ENCODE data around the gene OR4D1. TPM values are rescaled to one million over a fixed set of nuclear protein-coding genes. Genes with fewer than 3 reads are reported as not detected.
"Not testable (repeated sequence)": the region's sequence is repeated elsewhere in the genome, so short reads cannot be mapped to it uniquely, and the experiment has no call there.

OR4D1 gene
- total RNA-seq, 1 experiment from 2014 or later = 0.03 TPM

DNA sequence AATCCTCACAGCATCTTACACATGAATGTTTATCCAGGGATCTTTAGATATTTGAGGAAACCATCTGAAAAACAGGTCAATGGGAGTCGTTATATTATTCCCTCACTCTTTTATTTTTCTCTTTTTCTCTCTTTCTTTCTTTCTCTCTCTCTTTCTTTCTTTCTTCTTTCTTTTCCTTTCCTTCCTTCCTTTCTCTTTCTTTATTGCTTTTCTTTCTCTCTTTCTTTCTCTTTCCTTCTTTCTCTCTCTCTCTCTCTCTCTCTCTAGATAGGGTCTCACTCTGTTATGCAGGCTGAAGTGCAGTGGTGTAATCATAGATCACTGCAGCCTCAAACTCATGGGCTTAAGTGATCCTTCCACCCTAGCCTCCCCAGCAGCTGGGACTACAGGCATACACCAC lies 20.3 kb upstream of the OR4D1 start:
- H3K27ac ChIP-seq = no peak overlapping the region
- peaks cover 43% of the 10 kb centered on the region for H3K27me3 ChIP-seq (replicated peaks)
- no peaks in the 10 kb centered on the region for H3K9me3 ChIP-seq (replicated peaks)
- no peak overlapping the region for H3K4me3 ChIP-seq
- no peak for DNase-seq (ENCODE audit: low read depth in 1 of 2, low spot score in 2 of 2)
- H3K36me3 ChIP-seq = no peaks in the 10 kb centered on the region
- H3K4me1 ChIP-seq (replicated peaks) = no peaks in the 10 kb centered on the region

DNA sequence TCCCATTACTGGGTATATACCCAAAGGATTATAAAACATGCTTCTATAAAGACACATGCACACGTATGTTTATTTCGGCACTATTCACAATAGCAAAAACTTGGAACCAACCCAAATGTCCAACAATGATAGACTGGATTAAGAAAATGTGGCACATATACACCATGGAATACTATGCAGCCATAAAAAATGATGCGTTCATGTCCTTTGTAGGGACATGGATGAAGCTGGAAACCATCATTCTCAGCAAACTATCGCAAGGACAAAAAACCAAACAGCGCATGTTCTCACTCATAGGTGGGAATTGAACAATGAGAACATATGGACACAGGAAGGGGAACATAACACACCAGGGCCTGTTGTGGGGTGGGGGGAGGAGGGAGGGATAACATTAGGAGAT lies 15.5 kb upstream of the OR4D1 start:
- not testable (repeated sequence) for DNase-seq (ENCODE audit: low read depth in 1 of 2, low spot score in 2 of 2); H3K27ac ChIP-seq; H3K9me3 ChIP-seq (replicated peaks); H3K4me3 ChIP-seq; H3K4me1 ChIP-seq (replicated peaks); H3K36me3 ChIP-seq
- peaks cover 36% of the 10 kb centered on the region for H3K27me3 ChIP-seq (replicated peaks)

DNA sequence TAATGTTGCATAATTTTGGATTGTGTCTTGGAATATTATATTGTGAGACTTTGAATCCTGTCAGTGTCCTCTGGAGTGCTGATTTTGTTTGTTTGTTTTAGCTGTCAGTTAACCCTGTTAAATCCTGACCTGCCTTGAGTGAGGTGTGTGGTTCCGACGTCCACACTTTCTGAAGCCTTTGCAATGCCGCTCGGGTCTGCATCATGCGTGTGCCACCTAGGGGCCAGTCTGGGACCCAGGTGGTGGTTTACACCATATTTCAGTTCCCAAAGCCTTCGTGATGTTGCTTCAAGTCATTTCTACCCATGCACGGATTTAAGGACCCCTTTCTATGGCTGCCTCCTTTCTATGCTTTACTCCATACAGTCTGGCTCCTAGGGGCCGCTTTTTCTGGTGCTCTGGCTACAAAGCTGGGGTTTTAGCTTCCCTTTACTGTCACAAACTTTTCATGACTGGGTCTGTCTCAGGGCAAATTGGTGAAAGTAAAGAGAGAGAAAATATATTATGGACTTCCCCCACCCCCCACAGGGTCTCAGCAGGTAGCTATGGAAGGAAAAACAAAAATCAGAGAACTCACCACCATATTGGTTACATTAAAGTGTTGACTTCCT lies 11.4 kb upstream of the OR4D1 start:
- H3K4me1 ChIP-seq (replicated peaks) = no peaks in the 10 kb centered on the region
- DNase-seq (ENCODE audit: low read depth in 1 of 2, low spot score in 2 of 2) = no peak
- no peak overlapping the region for H3K27ac ChIP-seq

DNA sequence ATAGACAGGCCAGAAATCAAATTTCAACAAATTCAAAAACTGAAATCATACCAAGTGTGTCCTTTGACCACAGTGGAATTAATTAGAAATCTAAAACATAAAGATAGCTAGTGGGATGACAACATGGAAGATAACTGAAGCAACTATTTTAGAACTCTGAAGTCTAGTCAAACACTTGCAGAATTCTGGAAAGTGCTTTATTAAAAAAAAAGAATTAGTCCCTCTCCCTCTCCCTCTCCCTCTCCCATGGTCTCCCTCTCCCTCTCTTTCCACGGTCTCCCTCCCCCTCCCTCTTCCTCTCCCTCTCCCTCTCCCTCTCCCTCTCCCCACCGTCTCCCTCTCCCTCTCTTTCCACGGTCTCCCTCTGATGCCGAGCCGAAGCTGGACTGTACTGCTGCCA lies 6.7 kb upstream of the OR4D1 start:
- Histone ChIP-seq H3K4me3 (no peak overlapping the region), H3K27me3 (replicated peaks) (peaks cover 37% of the 10 kb centered on the region), H3K4me1 (replicated peaks) (no peaks in the 10 kb centered on the region), H3K27ac (no peak overlapping the region), H3K36me3 (no peaks in the 10 kb centered on the region), H3K9me3 (replicated peaks) (peaks cover 8% of the 10 kb centered on the region)
- DNase-seq (ENCODE audit: low read depth in 1 of 2, low spot score in 2 of 2) = no peak

More for the DNA sequence above, 11.4 kb upstream of the OR4D1 start:
- Histone ChIP-seq H3K36me3 (no peaks in the 10 kb centered on the region), H3K4me3 (no peak overlapping the region), H3K27me3 (replicated peaks) (peaks cover 43% of the 10 kb centered on the region), H3K9me3 (replicated peaks) (no peaks in the 10 kb centered on the region)

DNA sequence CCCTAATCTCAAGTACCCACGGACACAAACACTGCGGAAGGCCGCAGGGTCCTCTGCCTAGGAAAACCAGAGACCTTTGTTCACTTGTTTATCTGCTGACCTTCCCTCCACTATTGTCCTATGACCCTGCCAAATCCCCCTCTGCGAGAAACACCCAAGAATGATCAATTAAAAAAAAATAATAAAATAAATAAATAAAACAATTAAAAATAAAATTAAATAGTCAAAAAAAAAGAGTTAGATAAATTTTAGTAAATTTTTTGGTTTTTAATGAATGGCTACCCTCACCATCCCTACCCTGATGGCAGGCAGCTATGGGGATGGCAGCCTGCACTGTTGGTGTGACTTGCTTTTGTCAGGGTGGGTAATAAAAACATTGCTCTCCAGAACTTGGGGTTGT lies 4.8 kb upstream of the OR4D1 start:
- not testable (repeated sequence) for H3K4me1 ChIP-seq (replicated peaks); H3K9me3 ChIP-seq (replicated peaks); H3K36me3 ChIP-seq; H3K27ac ChIP-seq; DNase-seq (ENCODE audit: low read depth in 1 of 2, low spot score in 2 of 2); H3K4me3 ChIP-seq
- peaks cover 25% of the 10 kb centered on the region for H3K27me3 ChIP-seq (replicated peaks)

DNA sequence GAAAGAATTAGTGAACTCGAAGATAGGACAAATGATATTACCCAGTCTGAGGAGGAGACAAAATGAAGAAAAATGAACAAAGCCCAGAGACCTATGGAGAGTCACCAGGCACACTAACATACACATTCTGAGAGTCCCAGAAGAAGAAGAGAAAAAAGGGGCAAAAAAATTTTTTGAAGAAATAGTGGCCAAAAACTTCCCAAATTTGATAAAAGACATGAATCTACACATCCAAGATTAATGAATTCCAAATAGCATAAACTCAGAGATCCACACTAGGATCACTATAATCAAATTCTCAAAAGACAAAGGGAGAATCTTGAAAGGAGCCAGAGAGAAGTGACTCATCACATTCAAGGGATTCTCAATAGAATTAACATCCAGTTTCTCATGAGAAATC lies 3.4 kb upstream of the OR4D1 start:
- no peak for DNase-seq (ENCODE audit: low read depth in 1 of 2, low spot score in 2 of 2)
- H3K4me1 ChIP-seq (replicated peaks) = no peaks in the 10 kb centered on the region

DNA sequence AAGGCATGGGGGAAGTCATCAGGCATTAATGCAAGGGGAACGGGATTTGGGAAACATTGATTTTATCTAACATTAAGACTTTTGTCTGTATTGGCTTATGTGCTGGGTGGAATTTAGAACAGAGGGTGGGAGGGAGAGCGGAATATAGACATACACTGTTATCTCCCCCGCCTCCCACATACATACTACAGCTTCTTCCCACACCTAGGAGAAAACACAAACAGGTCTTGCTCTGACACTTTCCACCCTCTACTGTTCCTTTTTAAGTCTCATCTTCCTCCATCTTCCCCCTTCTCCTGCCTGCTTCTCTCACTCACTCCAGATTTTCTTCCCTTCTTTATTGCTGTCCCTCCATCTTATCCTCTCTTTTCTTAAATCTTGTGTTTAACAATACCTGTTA lies 425 bp downstream of the OR4D1 start:
- H3K27ac ChIP-seq = no peak overlapping the region
- no peak for DNase-seq (ENCODE audit: low read depth in 1 of 2, low spot score in 2 of 2)
- peaks cover 8% of the 10 kb centered on the region for H3K9me3 ChIP-seq (replicated peaks)

More for the DNA sequence above, 3.4 kb upstream of the OR4D1 start:
- H3K4me3 ChIP-seq = no peak overlapping the region
- peaks cover 8% of the 10 kb centered on the region for H3K9me3 ChIP-seq (replicated peaks)
- no peaks in the 10 kb centered on the region for H3K36me3 ChIP-seq
- no peak overlapping the region for H3K27ac ChIP-seq
- peaks cover 25% of the 10 kb centered on the region for H3K27me3 ChIP-seq (replicated peaks)

DNA sequence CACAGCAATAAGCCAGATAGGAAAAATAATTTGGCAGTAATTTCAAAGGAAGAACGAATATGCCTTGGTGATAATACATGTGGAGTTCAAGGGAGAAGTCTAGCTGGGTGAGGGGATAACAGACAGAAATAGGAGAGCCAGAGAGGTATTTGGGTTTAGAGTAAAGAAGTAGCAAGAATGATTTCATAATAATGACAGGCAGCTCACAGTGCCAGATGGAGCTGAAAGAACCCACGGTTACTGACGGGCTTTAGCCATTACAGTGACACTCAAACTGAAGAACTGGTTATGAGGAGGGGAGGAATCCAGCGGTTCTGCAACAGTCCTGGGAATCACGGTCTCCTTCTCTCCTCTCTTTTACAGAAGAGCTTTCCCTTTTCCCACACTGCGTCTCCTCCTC lies 2.2 kb downstream of the OR4D1 start:
- Histone ChIP-seq H3K27me3 (replicated peaks) (peaks cover 66% of the 10 kb centered on the region), H3K4me3 (no peak overlapping the region), H3K4me1 (replicated peaks) (no peaks in the 10 kb centered on the region), H3K27ac (no peak overlapping the region), H3K36me3 (no peaks in the 10 kb centered on the region), H3K9me3 (replicated peaks) (no peaks in the 10 kb centered on the region)
- DNase-seq (ENCODE audit: low read depth in 1 of 2, low spot score in 2 of 2) = no peak

More for the DNA sequence above, 425 bp downstream of the OR4D1 start:
- Histone ChIP-seq H3K4me3 (no peak overlapping the region), H3K4me1 (replicated peaks) (no peaks in the 10 kb centered on the region), H3K36me3 (no peaks in the 10 kb centered on the region), H3K27me3 (replicated peaks) (peaks cover 51% of the 10 kb centered on the region)

DNA sequence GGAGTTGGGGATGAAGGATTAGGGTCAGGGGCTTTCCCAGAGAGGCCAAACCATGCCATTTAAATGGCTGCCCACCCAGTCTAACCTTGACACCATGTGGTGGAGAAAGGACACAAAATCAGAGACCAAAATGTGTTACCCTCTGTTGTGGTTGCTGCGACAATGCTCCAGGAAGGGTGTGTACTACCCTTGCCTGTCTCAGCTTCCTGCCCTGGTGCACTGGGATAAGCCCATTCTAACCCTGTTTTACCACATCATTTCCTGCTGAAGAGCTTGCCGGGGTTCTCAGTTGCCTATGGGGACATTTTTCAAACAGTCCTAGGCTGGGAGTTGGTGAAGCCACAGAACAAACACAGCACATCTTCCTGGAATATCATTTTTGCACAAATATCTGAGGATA lies 4.9 kb downstream of the OR4D1 start:
- Histone ChIP-seq H3K36me3 (no peaks in the 10 kb centered on the region), H3K4me3 (no peak overlapping the region), H3K4me1 (replicated peaks) (no peaks in the 10 kb centered on the region), H3K27me3 (replicated peaks) (peaks cover 82% of the 10 kb centered on the region), H3K27ac (no peak overlapping the region), H3K9me3 (replicated peaks) (peaks cover 9% of the 10 kb centered on the region; the same call in 1 of the 2 replicates)
- DNase-seq (ENCODE audit: low read depth in 1 of 2, low spot score in 2 of 2) = no peak

DNA sequence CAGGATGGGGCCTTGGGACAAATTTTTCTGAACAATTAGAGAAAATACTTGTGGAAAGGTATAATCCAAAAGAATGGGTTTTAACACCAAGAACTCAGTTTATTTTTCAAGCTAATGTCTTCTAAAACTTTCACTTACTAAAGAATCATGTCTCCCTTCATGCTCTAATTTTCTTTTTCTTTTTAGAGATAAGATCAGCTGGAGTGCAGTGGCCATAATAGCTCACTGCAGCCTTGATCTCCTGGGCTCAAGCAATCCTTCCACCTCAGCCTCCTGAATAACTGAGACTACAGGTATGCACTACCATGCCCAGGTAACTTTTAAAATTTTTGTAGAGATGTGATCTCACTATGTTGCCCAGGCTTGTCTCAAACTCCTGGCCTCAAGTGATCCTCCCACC lies 5.5 kb downstream of the OR4D1 start:
- H3K27me3 ChIP-seq (replicated peaks) = peaks cover 80% of the 10 kb centered on the region
- peaks cover 9% of the 10 kb centered on the region; the same call in 1 of the 2 replicates for H3K9me3 ChIP-seq (replicated peaks)

DNA sequence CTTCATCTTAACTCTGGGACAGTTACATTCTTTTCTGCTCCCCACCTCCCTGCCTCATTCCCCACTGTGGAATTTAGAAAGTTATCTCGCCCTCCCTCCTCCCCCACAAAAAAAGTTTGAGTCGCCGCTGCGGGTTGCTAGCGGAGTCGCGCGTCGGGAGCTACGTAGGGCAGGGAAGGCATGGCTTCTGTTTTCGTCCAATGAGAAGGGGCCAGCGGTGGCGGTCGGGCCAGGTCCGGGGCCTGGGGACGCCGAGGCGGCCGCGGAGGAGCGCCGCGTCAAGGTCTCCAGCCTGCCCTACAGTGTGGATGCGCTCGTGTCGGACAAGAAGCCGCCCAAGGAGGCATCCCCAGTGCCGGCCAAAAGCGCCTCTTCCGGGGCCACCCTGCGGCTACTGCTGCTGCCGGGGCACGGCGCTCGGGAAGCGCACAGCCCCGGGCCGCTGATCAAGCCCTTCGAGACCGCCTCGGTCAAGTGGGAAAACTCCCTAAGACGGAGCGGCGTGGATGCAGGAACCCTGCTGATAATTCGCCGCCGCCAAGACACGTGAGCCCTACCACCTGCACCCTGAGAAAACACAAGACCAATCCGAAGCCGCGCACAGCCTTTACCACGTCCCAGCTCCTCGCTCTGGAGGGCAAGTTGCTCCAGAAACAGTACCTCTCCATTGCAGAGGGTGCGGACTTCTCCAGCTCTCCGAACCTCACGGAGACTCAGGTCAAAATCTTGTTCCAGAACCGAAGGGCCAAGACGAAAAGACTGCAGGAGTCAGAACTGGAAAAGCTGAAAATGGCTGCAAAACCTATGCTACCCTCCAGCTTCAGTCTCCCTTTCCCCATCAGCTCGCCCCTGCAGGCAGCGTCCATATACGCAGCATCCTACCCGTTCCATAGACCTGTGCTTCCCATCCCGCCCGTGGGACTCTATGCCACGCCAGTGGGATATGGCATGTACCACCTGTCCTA lies 8.9 kb downstream of the OR4D1 start:
- no peak for DNase-seq (ENCODE audit: low read depth in 1 of 2, low spot score in 2 of 2)
- H3K27me3 ChIP-seq (replicated peaks) = peaks cover 75% of the 10 kb centered on the region
- H3K36me3 ChIP-seq = no peaks in the 10 kb centered on the region

More for the DNA sequence above, 5.5 kb downstream of the OR4D1 start:
- Histone ChIP-seq H3K36me3 (no peaks in the 10 kb centered on the region), H3K4me1 (replicated peaks) (no peaks in the 10 kb centered on the region), H3K4me3 (no peak overlapping the region), H3K27ac (no peak overlapping the region)
- no peak for DNase-seq (ENCODE audit: low read depth in 1 of 2, low spot score in 2 of 2)

DNA sequence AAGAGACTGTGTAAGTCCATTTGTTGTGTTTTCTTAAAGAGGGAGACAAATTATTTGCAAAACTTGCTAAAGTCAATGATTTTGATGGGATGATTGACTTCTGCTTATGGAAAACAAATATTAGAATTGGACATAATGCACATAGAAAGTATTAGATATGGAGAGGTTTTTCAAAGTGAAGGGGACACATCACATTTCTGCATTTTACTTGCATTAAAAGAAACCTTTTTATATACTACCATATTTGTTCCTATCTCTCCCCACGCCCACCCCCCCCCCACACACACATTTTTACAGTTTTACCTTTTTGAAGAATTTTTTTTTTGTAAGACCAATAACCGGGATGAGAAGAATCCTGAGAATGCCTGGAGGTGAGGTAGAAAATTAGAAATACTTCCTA lies 10.0 kb downstream of the OR4D1 start:
- Histone ChIP-seq H3K4me1 (replicated peaks) (no peaks in the 10 kb centered on the region), H3K9me3 (replicated peaks) (peaks cover 9% of the 10 kb centered on the region; the same call in 1 of the 2 replicates), H3K36me3 (no peaks in the 10 kb centered on the region), H3K27me3 (replicated peaks) (peaks cover 82% of the 10 kb centered on the region), H3K27ac (no peak overlapping the region), H3K4me3 (no peak overlapping the region)
- DNase-seq (ENCODE audit: low read depth in 1 of 2, low spot score in 2 of 2) = no peak

More for the DNA sequence above, 8.9 kb downstream of the OR4D1 start:
- Histone ChIP-seq H3K4me3 (no peak overlapping the region), H3K9me3 (replicated peaks) (peaks cover 9% of the 10 kb centered on the region; the same call in 1 of the 2 replicates), H3K27ac (no peak overlapping the region), H3K4me1 (replicated peaks) (no peaks in the 10 kb centered on the region)

DNA sequence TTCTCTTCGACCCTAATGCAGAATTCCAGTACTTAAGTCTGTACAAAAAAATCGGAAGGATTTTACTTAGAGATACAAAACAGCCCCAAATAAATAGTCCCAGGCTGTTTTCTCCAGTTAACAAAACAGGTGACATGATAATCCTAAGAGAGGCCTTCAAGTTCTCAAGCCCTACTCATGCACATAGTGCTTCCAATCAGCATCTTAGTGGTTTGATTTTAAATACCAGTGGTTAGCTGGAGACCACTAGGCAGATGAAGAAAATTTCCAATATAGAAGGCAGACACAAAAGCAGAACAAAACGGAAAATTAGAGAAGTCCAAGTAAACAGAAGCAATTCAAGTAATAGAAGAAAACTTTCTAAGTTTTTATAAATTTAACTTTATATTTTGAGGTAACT lies 13.4 kb downstream of the OR4D1 start:
- Histone ChIP-seq H3K27me3 (replicated peaks) (peaks cover 63% of the 10 kb centered on the region), H3K9me3 (replicated peaks) (peaks cover 7% of the 10 kb centered on the region; the same call in 1 of the 2 replicates), H3K36me3 (no peaks in the 10 kb centered on the region), H3K27ac (no peak overlapping the region), H3K4me1 (replicated peaks) (no peaks in the 10 kb centered on the region), H3K4me3 (no peak overlapping the region)
- DNase-seq (ENCODE audit: low read depth in 1 of 2, low spot score in 2 of 2) = no peak

DNA sequence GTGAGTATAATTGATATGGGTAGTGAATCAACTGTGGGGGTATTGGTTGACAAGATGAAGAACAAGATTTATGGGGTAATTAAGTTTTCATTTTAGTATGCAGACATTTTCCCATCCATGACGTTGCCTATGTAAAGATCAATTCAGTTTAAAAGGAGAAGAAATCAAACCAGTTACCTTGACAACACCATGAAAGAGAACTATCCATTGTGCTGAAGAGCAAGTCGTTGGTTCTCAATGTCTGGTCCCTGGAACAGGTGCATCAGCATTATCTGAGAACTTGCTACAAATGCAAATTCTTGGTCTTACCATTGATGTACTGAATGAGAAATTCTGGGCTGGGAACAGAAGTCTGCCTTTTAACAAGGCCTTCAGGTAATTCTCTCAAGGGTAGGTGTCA lies 17.8 kb downstream of the OR4D1 start:
- DNase-seq (ENCODE audit: low read depth in 1 of 2, low spot score in 2 of 2) = no peak
- Histone ChIP-seq H3K36me3 (no peaks in the 10 kb centered on the region), H3K9me3 (replicated peaks) (no peaks in the 10 kb centered on the region), H3K4me3 (no peak overlapping the region), H3K4me1 (replicated peaks) (no peaks in the 10 kb centered on the region), H3K27ac (no peak overlapping the region), H3K27me3 (replicated peaks) (peaks cover 44% of the 10 kb centered on the region)

All from SJSA1 (cell line).